ENCODE data around the gene BZW2. TPM values are rescaled to one million over a fixed set of nuclear protein-coding genes. Genes with fewer than 3 reads are reported as not detected.

BZW2 gene
- total and polyA plus RNA-seq, 2 of the 13 experiments (the other 11 are each of a cell fraction or from before 2014, with no cell fraction given), result 21.8 to 95.2 TPM

DNA sequence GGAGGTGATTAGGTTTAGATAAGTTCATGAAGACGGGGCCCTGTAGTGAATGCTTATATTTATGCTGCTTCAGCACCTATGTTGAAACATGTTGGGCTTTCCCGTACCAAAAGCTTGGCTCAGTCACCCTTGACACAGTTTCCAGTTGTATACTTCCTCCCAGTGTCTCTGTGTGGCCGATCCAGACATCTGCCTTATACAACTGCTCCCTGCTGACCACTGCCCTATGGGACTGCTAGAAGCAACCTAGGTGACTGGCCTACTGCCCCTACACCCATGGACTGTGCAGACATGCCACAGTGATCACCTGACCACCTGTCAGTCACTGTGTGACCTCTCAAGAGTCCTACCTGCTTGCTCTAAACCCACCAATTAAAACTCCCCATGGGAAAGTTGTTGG, 85.0 kb downstream of the BZW2 start:
- H4K20me1 ChIP-seq (ENCODE audit: insufficient read depth, low read length), result no peaks in the 10 kb centered on the region
- ATAC-seq, result peak; percentile 53
- no TSS peak for BruUV-seq (replicated peaks)
- no peaks in the 10 kb centered on the region for H3K79me2 ChIP-seq (ENCODE audit: insufficient read depth, low read length)
- H3K36me3 ChIP-seq (replicated peaks in 1 of 2; ENCODE audit: control insufficient read depth in 1 of 2, insufficient read depth in 2 of 2, low read length in 2 of 2), result no peaks in the 10 kb centered on the region
- no peaks in the 10 kb centered on the region for H3K4me1 ChIP-seq (ENCODE audit: insufficient read depth, low read length)
- in situ Hi-C loops (cut with HindIII; ENCODE audit: extremely low pct_ligation_motif_present, low pct_unique_long_range_greater_than_20kb) (no loop called here), intact Hi-C loops (cut with micrococcal nuclease; ENCODE audit: unreplicated experiment) (no loop called here)
- no peak for FAIRE-seq
- no peak overlapping the region for H3K4me2 ChIP-seq (ENCODE audit: low read depth, low read length)
- H3K27me3 ChIP-seq (ENCODE audit: control insufficient read depth in 1 of 2, insufficient read depth in 2 of 2, low read length in 2 of 2), result no peaks in the 10 kb centered on the region
- TF ChIP-seq, protein P1, sequence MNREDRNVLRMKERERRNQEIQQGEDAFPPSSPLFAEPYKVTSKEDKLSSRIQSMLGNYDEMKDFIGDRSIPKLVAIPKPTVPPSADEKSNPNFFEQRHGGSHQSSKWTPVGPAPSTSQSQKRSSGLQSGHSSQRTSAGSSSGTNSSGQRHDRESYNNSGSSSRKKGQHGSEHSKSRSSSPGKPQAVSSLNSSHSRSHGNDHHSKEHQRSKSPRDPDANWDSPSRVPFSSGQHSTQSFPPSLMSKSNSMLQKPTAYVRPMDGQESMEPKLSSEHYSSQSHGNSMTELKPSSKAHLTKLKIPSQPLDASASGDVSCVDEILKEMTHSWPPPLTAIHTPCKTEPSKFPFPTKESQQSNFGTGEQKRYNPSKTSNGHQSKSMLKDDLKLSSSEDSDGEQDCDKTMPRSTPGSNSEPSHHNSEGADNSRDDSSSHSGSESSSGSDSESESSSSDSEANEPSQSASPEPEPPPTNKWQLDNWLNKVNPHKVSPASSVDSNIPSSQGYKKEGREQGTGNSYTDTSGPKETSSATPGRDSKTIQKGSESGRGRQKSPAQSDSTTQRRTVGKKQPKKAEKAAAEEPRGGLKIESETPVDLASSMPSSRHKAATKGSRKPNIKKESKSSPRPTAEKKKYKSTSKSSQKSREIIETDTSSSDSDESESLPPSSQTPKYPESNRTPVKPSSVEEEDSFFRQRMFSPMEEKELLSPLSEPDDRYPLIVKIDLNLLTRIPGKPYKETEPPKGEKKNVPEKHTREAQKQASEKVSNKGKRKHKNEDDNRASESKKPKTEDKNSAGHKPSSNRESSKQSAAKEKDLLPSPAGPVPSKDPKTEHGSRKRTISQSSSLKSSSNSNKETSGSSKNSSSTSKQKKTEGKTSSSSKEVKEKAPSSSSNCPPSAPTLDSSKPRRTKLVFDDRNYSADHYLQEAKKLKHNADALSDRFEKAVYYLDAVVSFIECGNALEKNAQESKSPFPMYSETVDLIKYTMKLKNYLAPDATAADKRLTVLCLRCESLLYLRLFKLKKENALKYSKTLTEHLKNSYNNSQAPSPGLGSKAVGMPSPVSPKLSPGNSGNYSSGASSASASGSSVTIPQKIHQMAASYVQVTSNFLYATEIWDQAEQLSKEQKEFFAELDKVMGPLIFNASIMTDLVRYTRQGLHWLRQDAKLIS (CRISPR knock-in tag; IDR thresholded peaks at IDR 0.05), result no peak
- H3K27ac ChIP-seq (ENCODE audit: extremely low read length, insufficient read depth, low read length), result no peak overlapping the region
- ChIA-PET CTCF (ENCODE audit: low intra/inter-chr PET ratio, low total read pairs) (no interaction called here), POLR2A (no interaction called here)
- H3K9ac ChIP-seq (ENCODE audit: insufficient read depth, low read depth, low read length), result no peak overlapping the region
- H3K9me3 ChIP-seq (ENCODE audit: low read length), result no peaks in the 10 kb centered on the region
- H2AFZ ChIP-seq (ENCODE audit: low read length), result no peak overlapping the region
- no peak for DNase-seq (ENCODE audit: low spot score)
- 60% methylated on average over 3 of the region's 3 CpGs for WGBS (ENCODE audit: low lambda C conversion rate)
- no peak overlapping the region for H3K4me3 ChIP-seq (replicated peaks in 1 of 3; ENCODE audit: insufficient read depth in 1 of 3, low read depth in 2 of 3, low read length in 3 of 3)

DNA sequence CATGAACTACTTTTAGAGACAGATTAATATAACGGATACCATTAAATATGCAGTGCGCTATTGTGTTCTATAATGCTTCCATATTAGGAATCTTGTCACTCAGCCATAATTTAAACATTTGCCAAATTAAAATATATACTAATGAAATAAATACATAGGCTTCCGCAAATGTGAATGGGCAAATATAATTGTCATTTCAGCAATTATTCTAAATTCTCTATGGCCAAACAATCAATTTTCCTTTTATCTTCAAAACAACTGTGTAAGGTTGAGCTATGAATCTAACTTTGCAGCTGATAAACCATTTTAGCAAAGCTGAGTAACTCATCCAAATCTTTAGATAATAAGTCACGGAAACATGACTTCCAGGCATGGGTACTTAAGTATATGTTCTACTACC, 86.8 kb downstream of the BZW2 start:
- no TSS peak for BruUV-seq (replicated peaks)
- TF ChIP-seq NCOA1 (CRISPR knock-in tag; IDR thresholded peaks at IDR 0.05), result no peak
- TF ChIP-seq, protein P2, sequence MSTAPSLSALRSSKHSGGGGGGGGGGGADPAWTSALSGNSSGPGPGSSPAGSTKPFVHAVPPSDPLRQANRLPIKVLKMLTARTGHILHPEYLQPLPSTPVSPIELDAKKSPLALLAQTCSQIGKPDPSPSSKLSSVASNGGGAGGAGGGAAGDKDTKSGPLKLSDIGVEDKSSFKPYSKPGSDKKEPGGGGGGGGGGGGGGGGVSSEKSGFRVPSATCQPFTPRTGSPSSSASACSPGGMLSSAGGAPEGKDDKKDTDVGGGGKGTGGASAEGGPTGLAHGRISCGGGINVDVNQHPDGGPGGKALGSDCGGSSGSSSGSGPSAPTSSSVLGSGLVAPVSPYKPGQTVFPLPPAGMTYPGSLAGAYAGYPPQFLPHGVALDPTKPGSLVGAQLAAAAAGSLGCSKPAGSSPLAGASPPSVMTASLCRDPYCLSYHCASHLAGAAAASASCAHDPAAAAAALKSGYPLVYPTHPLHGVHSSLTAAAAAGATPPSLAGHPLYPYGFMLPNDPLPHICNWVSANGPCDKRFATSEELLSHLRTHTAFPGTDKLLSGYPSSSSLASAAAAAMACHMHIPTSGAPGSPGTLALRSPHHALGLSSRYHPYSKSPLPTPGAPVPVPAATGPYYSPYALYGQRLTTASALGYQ (CRISPR knock-in tag; IDR thresholded peaks at IDR 0.05), result no peak
- peak; percentile 45 to 59 for TF ChIP-seq MAFK (conservative IDR thresholded peaks at IDR 0.05 in 1 of 2, IDR thresholded peaks at IDR 0.05 in 1 of 2; ENCODE audit: low read length in 2 of 2)
- no peak for TF ChIP-seq ZNF329 (CRISPR knock-in tag; IDR thresholded peaks at IDR 0.05; ENCODE audit: low read depth)
- TF ChIP-seq ATF1 (CRISPR knock-in tag; IDR thresholded peaks at IDR 0.05), result no peak
- TF ChIP-seq, protein P3, sequence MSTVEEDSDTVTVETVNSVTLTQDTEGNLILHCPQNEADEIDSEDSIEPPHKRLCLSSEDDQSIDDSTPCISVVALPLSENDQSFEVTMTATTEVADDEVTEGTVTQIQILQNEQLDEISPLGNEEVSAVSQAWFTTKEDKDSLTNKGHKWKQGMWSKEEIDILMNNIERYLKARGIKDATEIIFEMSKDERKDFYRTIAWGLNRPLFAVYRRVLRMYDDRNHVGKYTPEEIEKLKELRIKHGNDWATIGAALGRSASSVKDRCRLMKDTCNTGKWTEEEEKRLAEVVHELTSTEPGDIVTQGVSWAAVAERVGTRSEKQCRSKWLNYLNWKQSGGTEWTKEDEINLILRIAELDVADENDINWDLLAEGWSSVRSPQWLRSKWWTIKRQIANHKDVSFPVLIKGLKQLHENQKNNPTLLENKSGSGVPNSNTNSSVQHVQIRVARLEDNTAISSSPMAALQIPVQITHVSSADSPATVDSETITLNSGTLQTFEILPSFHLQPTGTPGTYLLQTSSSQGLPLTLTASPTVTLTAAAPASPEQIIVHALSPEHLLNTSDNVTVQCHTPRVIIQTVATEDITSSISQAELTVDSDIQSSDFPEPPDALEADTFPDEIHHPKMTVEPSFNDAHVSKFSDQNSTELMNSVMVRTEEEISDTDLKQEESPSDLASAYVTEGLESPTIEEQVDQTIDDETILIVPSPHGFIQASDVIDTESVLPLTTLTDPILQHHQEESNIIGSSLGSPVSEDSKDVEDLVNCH (CRISPR knock-in tag; IDR thresholded peaks at IDR 0.05), result no peak
- TF ChIP-seq, protein P4, sequence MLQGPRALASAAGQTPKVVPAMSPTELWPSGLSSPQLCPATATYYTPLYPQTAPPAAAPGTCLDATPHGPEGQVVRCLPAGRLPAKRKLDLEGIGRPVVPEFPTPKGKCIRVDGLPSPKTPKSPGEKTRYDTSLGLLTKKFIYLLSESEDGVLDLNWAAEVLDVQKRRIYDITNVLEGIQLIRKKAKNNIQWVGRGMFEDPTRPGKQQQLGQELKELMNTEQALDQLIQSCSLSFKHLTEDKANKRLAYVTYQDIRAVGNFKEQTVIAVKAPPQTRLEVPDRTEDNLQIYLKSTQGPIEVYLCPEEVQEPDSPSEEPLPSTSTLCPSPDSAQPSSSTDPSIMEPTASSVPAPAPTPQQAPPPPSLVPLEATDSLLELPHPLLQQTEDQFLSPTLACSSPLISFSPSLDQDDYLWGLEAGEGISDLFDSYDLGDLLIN (CRISPR knock-in tag; IDR thresholded peaks at IDR 0.05; ENCODE audit: borderline replicate concordance), result no peak
- TF ChIP-seq CHCHD3 (CRISPR knock-in tag; IDR thresholded peaks at IDR 0.05), result no peak
- TF ChIP-seq MAFF (IDR thresholded peaks at IDR 0.05; ENCODE audit: low read depth, low read length), result peak; percentile 65

More for the DNA sequence above, 86.8 kb downstream of the BZW2 start:
- no peak overlapping the region for H2AFZ ChIP-seq (ENCODE audit: low read length)
- POLR2A ChIA-PET, result no interaction called here
- H3K27ac ChIP-seq (ENCODE audit: extremely low read length, insufficient read depth, low read length), result no peak overlapping the region
- DNase-seq (ENCODE audit: low spot score) (no peak), ATAC-seq (no peak), FAIRE-seq (no peak)
- H3K9me3 ChIP-seq (ENCODE audit: low read length), result no peaks in the 10 kb centered on the region
- H3K4me1 ChIP-seq (ENCODE audit: insufficient read depth, low read length), result no peaks in the 10 kb centered on the region
- H3K4me3 ChIP-seq (replicated peaks in 1 of 3; ENCODE audit: insufficient read depth in 1 of 3, low read depth in 2 of 3, low read length in 3 of 3), result no peak overlapping the region
- no peaks in the 10 kb centered on the region for H3K27me3 ChIP-seq (ENCODE audit: control insufficient read depth in 1 of 2, insufficient read depth in 2 of 2, low read length in 2 of 2)
- H3K79me2 ChIP-seq (ENCODE audit: insufficient read depth, low read length), result no peaks in the 10 kb centered on the region
- H3K9ac ChIP-seq (ENCODE audit: insufficient read depth, low read depth, low read length), result no peak overlapping the region
- H4K20me1 ChIP-seq (ENCODE audit: insufficient read depth, low read length), result no peaks in the 10 kb centered on the region
- no peaks in the 10 kb centered on the region for H3K36me3 ChIP-seq (replicated peaks in 1 of 2; ENCODE audit: control insufficient read depth in 1 of 2, insufficient read depth in 2 of 2, low read length in 2 of 2)
- in situ Hi-C loops (cut with HindIII; ENCODE audit: extremely low pct_ligation_motif_present, low pct_unique_long_range_greater_than_20kb), result no loop called here
- no peak overlapping the region for H3K4me2 ChIP-seq (ENCODE audit: low read depth, low read length)
- WGBS (ENCODE audit: low lambda C conversion rate), result 94% methylated on average over 4 of the region's 4 CpGs
- intact Hi-C loops (cut with micrococcal nuclease; ENCODE audit: unreplicated experiment), result no loop called here
- CTCF ChIA-PET (ENCODE audit: low intra/inter-chr PET ratio, low total read pairs), result no interaction called here
